H1 (cell line): ENCODE measurements around the gene MRPL11. TPM values are rescaled to one million over a fixed set of nuclear protein-coding genes. Genes with fewer than 3 reads are reported as not detected.

Experiments
- BRCA1 ChIP-seq: IDR thresholded peaks from 2 replicates; pipeline ENCODE4 v1.6.1; 2012; ENCODE audit warnings: low read depth, low read length, improper control_type of control experiment
- SIN3A ChIP-seq, 2 experiments: IDR thresholded peaks in 1 of 2; conservative IDR thresholded peaks in 1 of 2; 2 replicates each; pipeline ENCODE4 v1.6.1; 2011 to 2012; ENCODE audit warnings: low read length in 2 of 2, improper control_type of control experiment in 1 of 2, low read depth in 1 of 2, mild to moderate bottlenecking in 1 of 2
- polyA plus RNA-seq, 7 experiments: library from polyadenylated mRNA; depleted of rRNA in 3 of 7; stranded (reverse) in 5 of 7; unstranded in 2 of 7; fragments of >200 nt in 5 of 7; fragments of 200-250 nt in 2 of 7; gene quantifications; 1 replicate in 5 of 7; 2 replicates in 1 of 7; 4 replicates in 1 of 7; pipeline versions ENCODE4 v1.2.1 to v1.2.3, GENCODE V29; 2011 to 2013; ENCODE audit warnings: missing spikeins in 2 of 7, mixed read lengths in 2 of 7
- total RNA-seq: library from RNA; stranded (reverse); fragmentation: NEBNext Ultra II Directional; extraction: Animal tissue kit (Norgen Biotek cat#: 25700); gene quantifications from 2 replicates; pipeline ENCODE4 v1.2.1, GENCODE V29; 2021
- TF ChIP-seq, protein P1 (sequence below): fragments of 300-600 bp; sonication (generic); IDR thresholded peaks from 2 replicates; pipeline ENCODE4 v1.7.1; 2012; ENCODE audit warnings: low read length, moderate library complexity, mild to moderate bottlenecking, inconsistent platforms; ENCODE audit not compliant: insufficient replicate concordance
- TF ChIP-seq, protein P2 (sequence below): IDR thresholded peaks from 2 replicates; pipeline ENCODE4 v1.6.1; 2012; ENCODE audit warnings: inconsistent platforms

MRPL11 gene
- total and polyA plus RNA-seq, 2 of the 8 experiments (the other 6 are each of a cell fraction or from before 2014, with no cell fraction given), result 105 to 141 TPM

DNA sequence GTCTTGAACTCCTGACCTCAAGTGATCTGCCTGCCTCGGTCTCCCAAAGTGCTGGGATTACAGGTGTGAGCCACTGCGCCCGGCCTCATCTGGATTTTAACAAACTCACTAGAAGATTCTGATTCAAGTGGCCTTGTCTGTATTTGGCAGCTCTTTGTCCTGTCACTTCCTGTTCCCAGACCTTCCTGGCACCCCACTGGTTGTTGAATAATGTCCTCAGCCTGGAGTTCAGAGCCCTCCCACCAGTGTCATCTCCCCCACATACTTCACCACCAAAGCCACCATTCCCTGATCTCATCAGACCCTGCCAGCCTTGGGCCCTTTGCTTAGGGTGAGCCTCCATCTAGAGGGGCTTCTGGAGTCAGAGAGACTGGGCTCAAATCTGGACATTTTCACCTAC is 31.4 kb upstream of the MRPL11 start (continued):
- TF ChIP-seq, protein P1, sequence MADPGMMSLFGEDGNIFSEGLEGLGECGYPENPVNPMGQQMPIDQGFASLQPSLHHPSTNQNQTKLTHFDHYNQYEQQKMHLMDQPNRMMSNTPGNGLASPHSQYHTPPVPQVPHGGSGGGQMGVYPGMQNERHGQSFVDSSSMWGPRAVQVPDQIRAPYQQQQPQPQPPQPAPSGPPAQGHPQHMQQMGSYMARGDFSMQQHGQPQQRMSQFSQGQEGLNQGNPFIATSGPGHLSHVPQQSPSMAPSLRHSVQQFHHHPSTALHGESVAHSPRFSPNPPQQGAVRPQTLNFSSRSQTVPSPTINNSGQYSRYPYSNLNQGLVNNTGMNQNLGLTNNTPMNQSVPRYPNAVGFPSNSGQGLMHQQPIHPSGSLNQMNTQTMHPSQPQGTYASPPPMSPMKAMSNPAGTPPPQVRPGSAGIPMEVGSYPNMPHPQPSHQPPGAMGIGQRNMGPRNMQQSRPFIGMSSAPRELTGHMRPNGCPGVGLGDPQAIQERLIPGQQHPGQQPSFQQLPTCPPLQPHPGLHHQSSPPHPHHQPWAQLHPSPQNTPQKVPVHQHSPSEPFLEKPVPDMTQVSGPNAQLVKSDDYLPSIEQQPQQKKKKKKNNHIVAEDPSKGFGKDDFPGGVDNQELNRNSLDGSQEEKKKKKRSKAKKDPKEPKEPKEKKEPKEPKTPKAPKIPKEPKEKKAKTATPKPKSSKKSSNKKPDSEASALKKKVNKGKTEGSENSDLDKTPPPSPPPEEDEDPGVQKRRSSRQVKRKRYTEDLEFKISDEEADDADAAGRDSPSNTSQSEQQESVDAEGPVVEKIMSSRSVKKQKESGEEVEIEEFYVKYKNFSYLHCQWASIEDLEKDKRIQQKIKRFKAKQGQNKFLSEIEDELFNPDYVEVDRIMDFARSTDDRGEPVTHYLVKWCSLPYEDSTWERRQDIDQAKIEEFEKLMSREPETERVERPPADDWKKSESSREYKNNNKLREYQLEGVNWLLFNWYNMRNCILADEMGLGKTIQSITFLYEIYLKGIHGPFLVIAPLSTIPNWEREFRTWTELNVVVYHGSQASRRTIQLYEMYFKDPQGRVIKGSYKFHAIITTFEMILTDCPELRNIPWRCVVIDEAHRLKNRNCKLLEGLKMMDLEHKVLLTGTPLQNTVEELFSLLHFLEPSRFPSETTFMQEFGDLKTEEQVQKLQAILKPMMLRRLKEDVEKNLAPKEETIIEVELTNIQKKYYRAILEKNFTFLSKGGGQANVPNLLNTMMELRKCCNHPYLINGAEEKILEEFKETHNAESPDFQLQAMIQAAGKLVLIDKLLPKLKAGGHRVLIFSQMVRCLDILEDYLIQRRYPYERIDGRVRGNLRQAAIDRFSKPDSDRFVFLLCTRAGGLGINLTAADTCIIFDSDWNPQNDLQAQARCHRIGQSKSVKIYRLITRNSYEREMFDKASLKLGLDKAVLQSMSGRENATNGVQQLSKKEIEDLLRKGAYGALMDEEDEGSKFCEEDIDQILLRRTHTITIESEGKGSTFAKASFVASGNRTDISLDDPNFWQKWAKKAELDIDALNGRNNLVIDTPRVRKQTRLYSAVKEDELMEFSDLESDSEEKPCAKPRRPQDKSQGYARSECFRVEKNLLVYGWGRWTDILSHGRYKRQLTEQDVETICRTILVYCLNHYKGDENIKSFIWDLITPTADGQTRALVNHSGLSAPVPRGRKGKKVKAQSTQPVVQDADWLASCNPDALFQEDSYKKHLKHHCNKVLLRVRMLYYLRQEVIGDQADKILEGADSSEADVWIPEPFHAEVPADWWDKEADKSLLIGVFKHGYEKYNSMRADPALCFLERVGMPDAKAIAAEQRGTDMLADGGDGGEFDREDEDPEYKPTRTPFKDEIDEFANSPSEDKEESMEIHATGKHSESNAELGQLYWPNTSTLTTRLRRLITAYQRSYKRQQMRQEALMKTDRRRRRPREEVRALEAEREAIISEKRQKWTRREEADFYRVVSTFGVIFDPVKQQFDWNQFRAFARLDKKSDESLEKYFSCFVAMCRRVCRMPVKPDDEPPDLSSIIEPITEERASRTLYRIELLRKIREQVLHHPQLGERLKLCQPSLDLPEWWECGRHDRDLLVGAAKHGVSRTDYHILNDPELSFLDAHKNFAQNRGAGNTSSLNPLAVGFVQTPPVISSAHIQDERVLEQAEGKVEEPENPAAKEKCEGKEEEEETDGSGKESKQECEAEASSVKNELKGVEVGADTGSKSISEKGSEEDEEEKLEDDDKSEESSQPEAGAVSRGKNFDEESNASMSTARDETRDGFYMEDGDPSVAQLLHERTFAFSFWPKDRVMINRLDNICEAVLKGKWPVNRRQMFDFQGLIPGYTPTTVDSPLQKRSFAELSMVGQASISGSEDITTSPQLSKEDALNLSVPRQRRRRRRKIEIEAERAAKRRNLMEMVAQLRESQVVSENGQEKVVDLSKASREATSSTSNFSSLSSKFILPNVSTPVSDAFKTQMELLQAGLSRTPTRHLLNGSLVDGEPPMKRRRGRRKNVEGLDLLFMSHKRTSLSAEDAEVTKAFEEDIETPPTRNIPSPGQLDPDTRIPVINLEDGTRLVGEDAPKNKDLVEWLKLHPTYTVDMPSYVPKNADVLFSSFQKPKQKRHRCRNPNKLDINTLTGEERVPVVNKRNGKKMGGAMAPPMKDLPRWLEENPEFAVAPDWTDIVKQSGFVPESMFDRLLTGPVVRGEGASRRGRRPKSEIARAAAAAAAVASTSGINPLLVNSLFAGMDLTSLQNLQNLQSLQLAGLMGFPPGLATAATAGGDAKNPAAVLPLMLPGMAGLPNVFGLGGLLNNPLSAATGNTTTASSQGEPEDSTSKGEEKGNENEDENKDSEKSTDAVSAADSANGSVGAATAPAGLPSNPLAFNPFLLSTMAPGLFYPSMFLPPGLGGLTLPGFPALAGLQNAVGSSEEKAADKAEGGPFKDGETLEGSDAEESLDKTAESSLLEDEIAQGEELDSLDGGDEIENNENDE, result no peak
- no peak for TF ChIP-seq BRCA1
- no peak for TF ChIP-seq SIN3A (conservative IDR thresholded peaks at IDR 0.05 in 1 of 2, IDR thresholded peaks at IDR 0.05 in 1 of 2; ENCODE audit: low read depth in 1 of 2, low read length in 2 of 2)
- TF ChIP-seq, protein P2, sequence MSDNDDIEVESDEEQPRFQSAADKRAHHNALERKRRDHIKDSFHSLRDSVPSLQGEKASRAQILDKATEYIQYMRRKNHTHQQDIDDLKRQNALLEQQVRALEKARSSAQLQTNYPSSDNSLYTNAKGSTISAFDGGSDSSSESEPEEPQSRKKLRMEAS, result no peak
- TF ChIP-seq, all 59 proteins: peak for 0
